ENCODE measurements around the gene CDKN2D. TPM values are rescaled to one million over a fixed set of nuclear protein-coding genes. Genes with fewer than 3 reads are reported as not detected.

Gene CDKN2D
- total and polyA plus RNA-seq, 2 experiments from 2014 or later, result 7.8 to 10.7 TPM

- DNase-seq, result no peak
- Histone ChIP-seq H3K9me3 (ENCODE audit: low read depth) (no peaks in the 10 kb centered on the region), H2AFZ (no peak overlapping the region), H4K20me1 (ENCODE audit: insufficient read depth) (no peaks in the 10 kb centered on the region), H3K27me3 (replicated peaks; ENCODE audit: insufficient read depth) (peaks cover 3% of the 10 kb centered on the region; the same call in 1 of the 2 replicates), H3K36me3 (ENCODE audit: low read depth) (no peaks in the 10 kb centered on the region), H3K4me2 (ENCODE audit: unreplicated experiment) (no peak overlapping the region), H3K4me3 (no peak overlapping the region), H3K9ac (no peak overlapping the region), H3K4me1 (ENCODE audit: insufficient read depth) (no peaks in the 10 kb centered on the region), H3K79me2 (ENCODE audit: insufficient read depth) (no peaks in the 10 kb centered on the region), H3F3A (ENCODE audit: insufficient read depth) (no peaks in the 10 kb centered on the region), H3K27ac (no peak overlapping the region), H3K9me2 (ENCODE audit: insufficient read depth) (no peaks in the 10 kb centered on the region)
- in situ Hi-C loops (cut with MboI), result no loop called here
- WGBS, 2 experiments (ENCODE audit: low coverage in 1 of 2, low lambda C conversion rate in 2 of 2, missing lambda C conversion rate in 2 of 2), result 64 to 66% methylated on average over 7 of the region's 7 CpGs
- TF ChIP-seq EZH2 (IDR thresholded peaks at IDR 0.05; ENCODE audit: insufficient read depth, poor library complexity, severe bottlenecking) (no peak), EZH2phosphoT487 (IDR thresholded peaks at IDR 0.05; ENCODE audit: insufficient read depth, low read depth) (no peak)
These were observed 49.4 kb downstream of the CDKN2D start for GRCh38 chr19:10519421-10519820.

- in situ Hi-C loops (cut with MboI), result no loop called here
- TF ChIP-seq EZH2 (IDR thresholded peaks at IDR 0.05; ENCODE audit: insufficient read depth, poor library complexity, severe bottlenecking) (no peak), EZH2phosphoT487 (IDR thresholded peaks at IDR 0.05; ENCODE audit: insufficient read depth, low read depth) (no peak)
- Histone ChIP-seq H3K9ac (peak overlapping the region; percentile 53; the same call in 1 of the 2 replicates), H3K36me3 (ENCODE audit: low read depth) (no peaks in the 10 kb centered on the region), H3K4me3 (peak overlapping the region; percentile 65; the same call in 1 of the 2 replicates), H3K27ac (no peak overlapping the region), H3K9me2 (ENCODE audit: insufficient read depth) (no peaks in the 10 kb centered on the region), H3K9me3 (ENCODE audit: low read depth) (no peaks in the 10 kb centered on the region), H3F3A (ENCODE audit: insufficient read depth) (no peaks in the 10 kb centered on the region), H3K4me2 (ENCODE audit: unreplicated experiment) (peak overlapping the region; percentile 65), H2AFZ (peak overlapping the region; percentile 78), H4K20me1 (ENCODE audit: insufficient read depth) (no peaks in the 10 kb centered on the region), H3K79me2 (ENCODE audit: insufficient read depth) (no peaks in the 10 kb centered on the region), H3K27me3 (replicated peaks; ENCODE audit: insufficient read depth) (peaks cover 4% of the 10 kb centered on the region), H3K4me1 (ENCODE audit: insufficient read depth) (no peaks in the 10 kb centered on the region)
- no peak for DNase-seq
- 19 to 20% methylated on average over 32 to 33 of the region's 33 CpGs for WGBS, 2 experiments (ENCODE audit: low coverage in 1 of 2, low lambda C conversion rate in 2 of 2, missing lambda C conversion rate in 2 of 2)
These were observed 50.1 kb downstream of the CDKN2D start for GRCh38 chr19:10518444-10519361.

- no peaks in the 10 kb centered on the region for H3K4me1 ChIP-seq (ENCODE audit: insufficient read depth)
- no peaks in the 10 kb centered on the region for H3K36me3 ChIP-seq (ENCODE audit: low read depth)
- H3K9ac ChIP-seq, result peak overlapping the region; percentile 53; the same call in 1 of the 2 replicates
- in situ Hi-C loops (cut with MboI), result no loop called here
- no peaks in the 10 kb centered on the region for H3K9me3 ChIP-seq (ENCODE audit: low read depth)
- H3K79me2 ChIP-seq (ENCODE audit: insufficient read depth), result no peaks in the 10 kb centered on the region
- no peaks in the 10 kb centered on the region for H3K9me2 ChIP-seq (ENCODE audit: insufficient read depth)
- H3K4me2 ChIP-seq (ENCODE audit: unreplicated experiment), result peak overlapping the region; percentile 65
- H2AFZ ChIP-seq, result peak overlapping the region; percentile 78
- DNase-seq, result peak; percentile 62
- H3K27me3 ChIP-seq (replicated peaks; ENCODE audit: insufficient read depth), result peaks cover 12% of the 10 kb centered on the region
- H4K20me1 ChIP-seq (ENCODE audit: insufficient read depth), result no peaks in the 10 kb centered on the region
- H3F3A ChIP-seq (ENCODE audit: insufficient read depth), result no peaks in the 10 kb centered on the region
- H3K4me3 ChIP-seq, result peak overlapping the region; percentile 65
- H3K27ac ChIP-seq, result no peak overlapping the region
- TF ChIP-seq EZH2phosphoT487 (IDR thresholded peaks at IDR 0.05; ENCODE audit: insufficient read depth, low read depth), result no peak
- no peak for TF ChIP-seq EZH2 (IDR thresholded peaks at IDR 0.05; ENCODE audit: insufficient read depth, poor library complexity, severe bottlenecking)
- 2% methylated on average over 16 to 26 of the region's 27 CpGs for WGBS, 2 experiments (ENCODE audit: low coverage in 1 of 2, low lambda C conversion rate in 2 of 2, missing lambda C conversion rate in 2 of 2)
These were observed 50.9 kb downstream of the CDKN2D start for GRCh38 chr19:10517760-10518443.

- Histone ChIP-seq H4K20me1 (ENCODE audit: insufficient read depth) (no peaks in the 10 kb centered on the region), H3K79me2 (ENCODE audit: insufficient read depth) (no peaks in the 10 kb centered on the region), H3K4me3 (peak within 1 kb of the TSS; percentile 65), H3K9ac (peak within 1 kb of the TSS; percentile 53; the same call in 1 of the 2 replicates), H3K36me3 (ENCODE audit: low read depth) (no peaks in the 10 kb centered on the region), H3K27ac (no peak within 1 kb of the TSS), H3K27me3 (replicated peaks; ENCODE audit: insufficient read depth) (peaks cover 12% of the 10 kb centered on the region), H3K9me3 (ENCODE audit: low read depth) (no peaks in the 10 kb centered on the region), H3F3A (ENCODE audit: insufficient read depth) (0 out of 2 replicates have a peak, but pooled peaks cover 1% of the 10 kb centered on the region), H3K9me2 (ENCODE audit: insufficient read depth) (no peaks in the 10 kb centered on the region), H3K4me1 (ENCODE audit: insufficient read depth) (no peaks in the 10 kb centered on the region), H2AFZ (peak within 1 kb of the TSS; percentile 78), H3K4me2 (ENCODE audit: unreplicated experiment) (peak within 1 kb of the TSS; percentile 65)
- TF ChIP-seq EZH2phosphoT487 (IDR thresholded peaks at IDR 0.05; ENCODE audit: insufficient read depth, low read depth) (no peak), EZH2 (IDR thresholded peaks at IDR 0.05; ENCODE audit: insufficient read depth, poor library complexity, severe bottlenecking) (no peak)
- WGBS, 2 experiments (ENCODE audit: low coverage in 1 of 2, low lambda C conversion rate in 2 of 2, missing lambda C conversion rate in 2 of 2), result 1 to 3% methylated on average over 19 to 23 of the region's 39 CpGs
- DNase-seq, result peak; percentile 54
- in situ Hi-C loops (cut with MboI), result no loop called here
These were observed 51.4 kb downstream of the CDKN2D start, which contains the start of gene S1PR5 for GRCh38 chr19:10517361-10517759. Gene S1PR5 (minus strand): TSS chr19:10517447. CDS start chr19:10515011, 2,436 bp downstream.
